Measurements from ENCODE around the gene RNF144A.

DNA sequence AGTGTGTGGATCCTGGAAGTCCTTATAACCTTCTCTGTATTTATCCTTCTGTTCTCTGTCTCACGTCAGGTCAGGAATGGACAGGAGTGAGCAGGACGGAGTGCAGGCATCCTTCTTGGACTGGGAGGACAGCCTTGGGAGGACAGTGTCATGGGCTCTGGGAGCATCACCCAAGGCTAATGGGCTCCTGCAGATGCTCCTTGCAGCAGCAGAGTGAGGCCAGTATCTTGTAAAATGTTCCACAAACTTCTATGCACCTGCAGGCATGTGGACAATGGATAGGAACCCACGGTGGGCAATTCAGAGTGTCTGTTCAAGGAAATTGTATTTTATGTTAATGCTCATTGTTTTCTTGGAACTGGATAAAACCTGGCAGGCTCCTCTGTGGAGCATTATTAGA is 176.2 kb downstream of the RNF144A start:
- TF ChIP-seq, protein P1, sequence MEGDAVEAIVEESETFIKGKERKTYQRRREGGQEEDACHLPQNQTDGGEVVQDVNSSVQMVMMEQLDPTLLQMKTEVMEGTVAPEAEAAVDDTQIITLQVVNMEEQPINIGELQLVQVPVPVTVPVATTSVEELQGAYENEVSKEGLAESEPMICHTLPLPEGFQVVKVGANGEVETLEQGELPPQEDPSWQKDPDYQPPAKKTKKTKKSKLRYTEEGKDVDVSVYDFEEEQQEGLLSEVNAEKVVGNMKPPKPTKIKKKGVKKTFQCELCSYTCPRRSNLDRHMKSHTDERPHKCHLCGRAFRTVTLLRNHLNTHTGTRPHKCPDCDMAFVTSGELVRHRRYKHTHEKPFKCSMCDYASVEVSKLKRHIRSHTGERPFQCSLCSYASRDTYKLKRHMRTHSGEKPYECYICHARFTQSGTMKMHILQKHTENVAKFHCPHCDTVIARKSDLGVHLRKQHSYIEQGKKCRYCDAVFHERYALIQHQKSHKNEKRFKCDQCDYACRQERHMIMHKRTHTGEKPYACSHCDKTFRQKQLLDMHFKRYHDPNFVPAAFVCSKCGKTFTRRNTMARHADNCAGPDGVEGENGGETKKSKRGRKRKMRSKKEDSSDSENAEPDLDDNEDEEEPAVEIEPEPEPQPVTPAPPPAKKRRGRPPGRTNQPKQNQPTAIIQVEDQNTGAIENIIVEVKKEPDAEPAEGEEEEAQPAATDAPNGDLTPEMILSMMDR (IDR thresholded peaks at IDR 0.05): no peak
- no peak for TF ChIP-seq POLR2AphosphoS5 (IDR thresholded peaks at IDR 0.05)
- TF ChIP-seq POLR2A (IDR thresholded peaks at IDR 0.05): no peak

Measured in stomach (tissue), 4 donors.